Astrocyte (in vitro differentiated cells and primary cell): ENCODE data around the gene CEP128.

Experiments
- EZH2 ChIP-seq: IDR thresholded peaks from 2 replicates; pipeline ENCODE4 v1.6.1; 2012; ENCODE audit warnings: mild to moderate bottlenecking, low read length, inconsistent platforms; ENCODE audit not compliant: insufficient read depth
- TF ChIP-seq, protein P1 (sequence below): IDR thresholded peaks from 2 replicates; pipeline ENCODE4 v1.5.1; 2011; ENCODE audit warnings: low read depth, mild to moderate bottlenecking, inconsistent platforms, low read length, moderate library complexity; ENCODE audit not compliant: insufficient read depth

DNA sequence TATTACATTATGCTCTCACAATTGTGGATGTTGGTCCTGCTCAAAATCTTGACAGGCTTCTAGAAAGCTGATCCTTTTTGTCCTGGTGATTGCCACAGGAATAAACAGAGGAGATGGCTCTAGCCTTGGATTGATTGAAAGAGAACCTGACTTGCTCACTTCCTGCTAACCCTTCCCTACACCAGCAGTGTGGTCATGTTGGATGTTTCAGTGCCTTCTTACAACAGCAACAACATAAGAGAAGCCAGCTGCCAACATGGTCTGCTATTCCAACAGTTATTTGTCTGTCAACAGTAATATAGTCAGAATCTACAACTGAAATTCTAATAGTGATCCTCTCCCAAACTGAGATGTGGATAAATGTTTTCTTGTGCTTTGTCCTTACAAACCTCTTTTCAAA, 418.6 kb downstream of the CEP128 start:
- TF ChIP-seq, protein P1, sequence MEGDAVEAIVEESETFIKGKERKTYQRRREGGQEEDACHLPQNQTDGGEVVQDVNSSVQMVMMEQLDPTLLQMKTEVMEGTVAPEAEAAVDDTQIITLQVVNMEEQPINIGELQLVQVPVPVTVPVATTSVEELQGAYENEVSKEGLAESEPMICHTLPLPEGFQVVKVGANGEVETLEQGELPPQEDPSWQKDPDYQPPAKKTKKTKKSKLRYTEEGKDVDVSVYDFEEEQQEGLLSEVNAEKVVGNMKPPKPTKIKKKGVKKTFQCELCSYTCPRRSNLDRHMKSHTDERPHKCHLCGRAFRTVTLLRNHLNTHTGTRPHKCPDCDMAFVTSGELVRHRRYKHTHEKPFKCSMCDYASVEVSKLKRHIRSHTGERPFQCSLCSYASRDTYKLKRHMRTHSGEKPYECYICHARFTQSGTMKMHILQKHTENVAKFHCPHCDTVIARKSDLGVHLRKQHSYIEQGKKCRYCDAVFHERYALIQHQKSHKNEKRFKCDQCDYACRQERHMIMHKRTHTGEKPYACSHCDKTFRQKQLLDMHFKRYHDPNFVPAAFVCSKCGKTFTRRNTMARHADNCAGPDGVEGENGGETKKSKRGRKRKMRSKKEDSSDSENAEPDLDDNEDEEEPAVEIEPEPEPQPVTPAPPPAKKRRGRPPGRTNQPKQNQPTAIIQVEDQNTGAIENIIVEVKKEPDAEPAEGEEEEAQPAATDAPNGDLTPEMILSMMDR = no peak
- TF ChIP-seq EZH2 = no peak
